ENCODE data around the gene SNED1.

SNED1 gene

GRCh38 chr2:241006412-241006811 lies 8.0 kb downstream of the SNED1 start:
- DNase-seq (ENCODE audit: low spot score): no peak

GRCh38 chr2:241007111-241007510 lies 8.7 kb downstream of the SNED1 start:
- DNase-seq (ENCODE audit: low spot score): no peak

GRCh38 chr2:241007880-241008710 lies 9.7 kb downstream of the SNED1 start:
- no peak for DNase-seq (ENCODE audit: low spot score)

GRCh38 chr2:241008711-241009121 lies 10.3 kb downstream of the SNED1 start:
- DNase-seq (ENCODE audit: low spot score): no peak

- DNase-seq (ENCODE audit: low spot score): no peak
Observed at GRCh38 chr2:241009191-241009590, 10.8 kb downstream of the SNED1 start.

- DNase-seq (ENCODE audit: low spot score): peak; percentile 85
Observed at GRCh38 chr2:241009601-241010530, 11.4 kb downstream of the SNED1 start.

GRCh38 chr2:241010531-241011295 lies 12.3 kb downstream of the SNED1 start:
- DNase-seq (ENCODE audit: low spot score): no peak

- DNase-seq (ENCODE audit: low spot score): no peak
Observed at GRCh38 chr2:241011296-241011600, 12.8 kb downstream of the SNED1 start.

GRCh38 chr2:241011751-241012510 lies 13.5 kb downstream of the SNED1 start:
- DNase-seq (ENCODE audit: low spot score): no peak

GRCh38 chr2:241014224-241014623 lies 15.8 kb downstream of the SNED1 start:
- no peak for DNase-seq (ENCODE audit: low spot score)

GRCh38 chr2:241014764-241015163 lies 16.3 kb downstream of the SNED1 start:
- no peak for DNase-seq (ENCODE audit: low spot score)

GRCh38 chr2:241015439-241015838 lies 17.0 kb downstream of the SNED1 start:
- no peak for DNase-seq (ENCODE audit: low spot score)

- DNase-seq (ENCODE audit: low spot score): no peak
Observed at GRCh38 chr2:241017228-241017940, 19.0 kb downstream of the SNED1 start.

- DNase-seq (ENCODE audit: low spot score): no peak
Observed at GRCh38 chr2:241018051-241018891, 19.9 kb downstream of the SNED1 start.

- no peak for DNase-seq (ENCODE audit: low spot score)
Observed at GRCh38 chr2:241019441-241020139, 21.2 kb downstream of the SNED1 start.

- no peak for DNase-seq (ENCODE audit: low spot score)
Observed at GRCh38 chr2:241020201-241020600, 21.8 kb downstream of the SNED1 start.

GRCh38 chr2:241020629-241021190 lies 22.3 kb downstream of the SNED1 start:
- DNase-seq (ENCODE audit: low spot score): no peak

GRCh38 chr2:241025639-241026038 lies 27.2 kb downstream of the SNED1 start:
- DNase-seq (ENCODE audit: low spot score): no peak
